Measurements from ENCODE around the gene CCDC50. TPM values are rescaled to one million over a fixed set of nuclear protein-coding genes. Genes with fewer than 3 reads are reported as not detected.
A peak's percentile ranks its signal among the peaks of the same experiment; 100 is the strongest.

CCDC50 gene
- total RNA-seq, 2 experiments from 2014 or later: 31.4 to 43.9 TPM

DNA sequence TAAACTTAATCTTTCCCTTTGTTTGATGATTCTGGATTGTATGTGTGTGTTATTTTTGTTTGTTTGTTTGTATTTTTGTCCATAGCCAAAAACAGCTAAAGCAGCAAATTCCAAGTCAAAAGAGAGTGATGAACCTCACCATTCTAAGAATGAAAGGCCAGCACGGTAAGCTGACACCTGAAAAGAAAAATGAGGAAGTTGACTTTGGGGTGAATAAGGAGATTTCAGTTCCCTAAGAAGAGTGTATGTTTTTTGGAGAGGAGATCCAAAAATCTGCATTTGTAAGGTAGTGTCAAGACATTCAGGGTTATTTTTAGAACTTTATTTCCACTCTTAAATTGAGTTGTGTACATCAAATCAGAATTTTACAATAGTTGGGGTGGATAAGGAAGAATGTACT is 53.5 kb downstream of the CCDC50 start:
- peak; percentile 55 for DNase-seq (ENCODE audit: low spot score)
- POLR2A ChIA-PET: interaction anchor here (0.9 to 1.9 kb wide), 9 partner anchors 9 to 332 kb away, joined by 3 to 5 read pairs (median 4); no protein-coding TSS in a partner anchor
- no peak for TF ChIP-seq EZH2phosphoT487 (IDR thresholded peaks at IDR 0.05; ENCODE audit: borderline replicate concordance, low read depth, low read length)
- TF ChIP-seq, protein P1, sequence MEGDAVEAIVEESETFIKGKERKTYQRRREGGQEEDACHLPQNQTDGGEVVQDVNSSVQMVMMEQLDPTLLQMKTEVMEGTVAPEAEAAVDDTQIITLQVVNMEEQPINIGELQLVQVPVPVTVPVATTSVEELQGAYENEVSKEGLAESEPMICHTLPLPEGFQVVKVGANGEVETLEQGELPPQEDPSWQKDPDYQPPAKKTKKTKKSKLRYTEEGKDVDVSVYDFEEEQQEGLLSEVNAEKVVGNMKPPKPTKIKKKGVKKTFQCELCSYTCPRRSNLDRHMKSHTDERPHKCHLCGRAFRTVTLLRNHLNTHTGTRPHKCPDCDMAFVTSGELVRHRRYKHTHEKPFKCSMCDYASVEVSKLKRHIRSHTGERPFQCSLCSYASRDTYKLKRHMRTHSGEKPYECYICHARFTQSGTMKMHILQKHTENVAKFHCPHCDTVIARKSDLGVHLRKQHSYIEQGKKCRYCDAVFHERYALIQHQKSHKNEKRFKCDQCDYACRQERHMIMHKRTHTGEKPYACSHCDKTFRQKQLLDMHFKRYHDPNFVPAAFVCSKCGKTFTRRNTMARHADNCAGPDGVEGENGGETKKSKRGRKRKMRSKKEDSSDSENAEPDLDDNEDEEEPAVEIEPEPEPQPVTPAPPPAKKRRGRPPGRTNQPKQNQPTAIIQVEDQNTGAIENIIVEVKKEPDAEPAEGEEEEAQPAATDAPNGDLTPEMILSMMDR (conservative IDR thresholded peaks at IDR 0.05; ENCODE audit: low read length): no peak
- Histone ChIP-seq H3K36me3 (ENCODE audit: insufficient read depth, low read length) (peaks cover 54% of the 10 kb centered on the region), H3K27ac (ENCODE audit: low read depth, low read length, poor library complexity, severe bottlenecking) (no peak overlapping the region), H3K9me2 (ENCODE audit: insufficient read depth, low read length) (no peaks in the 10 kb centered on the region), H4K20me1 (ENCODE audit: insufficient read depth, low read length) (no peaks in the 10 kb centered on the region), H3K4me1 (ENCODE audit: insufficient read depth, low read length, poor library complexity, severe bottlenecking) (peaks cover 28% of the 10 kb centered on the region), H2AFZ (ENCODE audit: low read length) (no peak overlapping the region), H3K4me3 (ENCODE audit: low read depth, low read length, poor library complexity, severe bottlenecking) (no peak overlapping the region), H3K79me2 (ENCODE audit: insufficient read depth, low read depth, low read length) (no peaks in the 10 kb centered on the region), H3K9me3 (ENCODE audit: low read length) (no peaks in the 10 kb centered on the region), H3K4me2 (ENCODE audit: low read length) (peak overlapping the region; percentile 19; the same call in 1 of the 2 replicates)
- no TSS peak for BruUV-seq (replicated peaks)
- CTCF ChIA-PET (ENCODE audit: unreplicated experiment): no interaction called here
- intact Hi-C loops (cut with micrococcal nuclease; ENCODE audit: unreplicated experiment): no loop called here

DNA sequence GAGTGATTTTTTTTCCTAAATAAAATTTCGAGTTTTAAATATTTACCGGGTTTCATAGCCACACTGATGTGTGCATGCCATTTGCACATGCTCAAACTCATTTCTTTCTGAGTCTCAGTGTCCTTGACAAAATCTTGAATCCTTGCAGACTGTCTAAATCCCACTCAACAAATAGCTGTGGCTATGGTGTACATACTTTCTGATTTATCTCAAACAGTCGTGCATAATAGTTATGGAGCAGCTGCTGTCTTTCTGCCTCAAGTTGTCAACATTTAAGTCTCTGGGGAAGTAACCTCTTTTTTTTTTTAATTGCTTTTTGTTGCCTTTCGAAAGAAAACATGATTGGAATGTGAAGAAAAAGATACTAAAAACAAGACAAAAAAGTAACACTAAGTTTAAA is 53.9 kb downstream of the CCDC50 start:
- TF ChIP-seq EZH2phosphoT487 (IDR thresholded peaks at IDR 0.05; ENCODE audit: borderline replicate concordance, low read depth, low read length): no peak
- TF ChIP-seq, protein P1 (conservative IDR thresholded peaks at IDR 0.05; ENCODE audit: low read length): no peak
- H3K4me1 ChIP-seq (ENCODE audit: insufficient read depth, low read length, poor library complexity, severe bottlenecking): peaks cover 24% of the 10 kb centered on the region
- H3K27ac ChIP-seq (ENCODE audit: low read depth, low read length, poor library complexity, severe bottlenecking): no peak overlapping the region
- no TSS peak for BruUV-seq (replicated peaks)
- no peaks in the 10 kb centered on the region for H3K79me2 ChIP-seq (ENCODE audit: insufficient read depth, low read depth, low read length)
- no peak overlapping the region for H3K4me3 ChIP-seq (ENCODE audit: low read depth, low read length, poor library complexity, severe bottlenecking)
- H3K4me2 ChIP-seq (ENCODE audit: low read length): peak overlapping the region; percentile 19; the same call in 1 of the 2 replicates
- no peak for DNase-seq (ENCODE audit: low spot score)
- no peaks in the 10 kb centered on the region for H3K9me3 ChIP-seq (ENCODE audit: low read length)
- H3K9me2 ChIP-seq (ENCODE audit: insufficient read depth, low read length): no peaks in the 10 kb centered on the region
- H4K20me1 ChIP-seq (ENCODE audit: insufficient read depth, low read length): no peaks in the 10 kb centered on the region
- H2AFZ ChIP-seq (ENCODE audit: low read length): no peak overlapping the region
- ChIA-PET POLR2A (interaction anchor here (0.7 to 1.9 kb wide), 9 partner anchors 9 to 253 kb away, joined by 3 to 5 read pairs (median 4); no protein-coding TSS in a partner anchor), CTCF (ENCODE audit: unreplicated experiment) (no interaction called here)
- intact Hi-C loops (cut with micrococcal nuclease; ENCODE audit: unreplicated experiment): no loop called here
- H3K36me3 ChIP-seq (ENCODE audit: insufficient read depth, low read length): peaks cover 55% of the 10 kb centered on the region

DNA sequence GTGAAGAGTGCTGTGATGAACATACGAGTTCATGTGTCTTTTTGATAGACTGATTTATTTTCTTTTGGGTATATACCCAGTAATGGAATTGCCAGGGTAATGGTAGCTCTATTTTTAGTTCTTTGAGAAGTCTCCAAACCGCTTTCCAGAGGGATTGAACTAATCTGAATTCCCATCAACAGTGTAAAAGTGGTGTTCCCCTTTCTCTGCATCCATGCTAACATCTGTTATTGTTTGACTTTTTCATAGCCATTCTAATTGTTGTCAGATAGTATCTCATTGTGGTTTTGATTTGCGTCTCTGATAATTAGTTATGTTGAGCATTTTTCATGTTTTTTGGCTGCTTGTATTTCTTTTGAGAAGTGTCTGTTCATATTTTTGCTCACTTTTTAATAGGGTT is 55.9 kb downstream of the CCDC50 start:
- H3K4me3 ChIP-seq (ENCODE audit: low read depth, low read length, poor library complexity, severe bottlenecking): no peak overlapping the region
- no peaks in the 10 kb centered on the region for H3K9me2 ChIP-seq (ENCODE audit: insufficient read depth, low read length)
- BruUV-seq (replicated peaks): no TSS peak
- DNase-seq (ENCODE audit: low spot score): no peak
- H2AFZ ChIP-seq (ENCODE audit: low read length): no peak overlapping the region
- H4K20me1 ChIP-seq (ENCODE audit: insufficient read depth, low read length): no peaks in the 10 kb centered on the region
- CTCF ChIA-PET (ENCODE audit: unreplicated experiment): no interaction called here
- H3K79me2 ChIP-seq (ENCODE audit: insufficient read depth, low read depth, low read length): no peaks in the 10 kb centered on the region
- H3K4me1 ChIP-seq (ENCODE audit: insufficient read depth, low read length, poor library complexity, severe bottlenecking): peaks cover 14% of the 10 kb centered on the region
- POLR2A ChIA-PET: interaction anchor here (1.1 kb wide), 1 partner anchor 49 kb away, joined by 3 read pairs; no protein-coding TSS in a partner anchor
- H3K9me3 ChIP-seq (ENCODE audit: low read length): no peaks in the 10 kb centered on the region
- H3K4me2 ChIP-seq (ENCODE audit: low read length): no peak overlapping the region
- TF ChIP-seq, protein P1 (conservative IDR thresholded peaks at IDR 0.05; ENCODE audit: low read length): no peak
- TF ChIP-seq EZH2phosphoT487 (IDR thresholded peaks at IDR 0.05; ENCODE audit: borderline replicate concordance, low read depth, low read length): no peak
- H3K36me3 ChIP-seq (ENCODE audit: insufficient read depth, low read length): peaks cover 64% of the 10 kb centered on the region
- intact Hi-C loops (cut with micrococcal nuclease; ENCODE audit: unreplicated experiment): no loop called here
- H3K27ac ChIP-seq (ENCODE audit: low read depth, low read length, poor library complexity, severe bottlenecking): no peak overlapping the region
